K562 treated with DMSO at 1 percent for 48 hours (cell line): ENCODE data around the gene AFAP1L2. TPM values are rescaled to one million over a fixed set of nuclear protein-coding genes. Genes with fewer than 3 reads are reported as not detected.

Source experiments
- total RNA-seq: library from RNA; unstranded; fragments of 300-600 nt; gene quantifications from 2 replicates; pipeline ENCODE4 v1.2.3, GENCODE V29; 2022; ENCODE audit warnings: low replicate concordance; ENCODE audit errors: extremely low read depth

AFAP1L2 gene
- not detected in 2 replicates for total RNA-seq

GRCh38 chr10:114404171-114405010 lies at the start of gene AFAP1L2:
Gene AFAP1L2, minus strand, starts transcription at chr10:114404502. Its CDS starts 47 bp downstream, at chr10:114404455.

Other genes starting within 250 kb of the AFAP1L2 start
- gene CCDC186, start 230.3 kb downstream of the AFAP1L2 start, total RNA-seq = not detected in 2 replicates
- not detected in 2 replicates for gene TDRD1, start 225.1 kb downstream of the AFAP1L2 start, total RNA-seq
- gene VWA2, start 165.2 kb downstream of the AFAP1L2 start, total RNA-seq = not detected in 2 replicates